ENCODE measurements around the gene DIPK1A.

GRCh38 chr1:92945748-92946270, 15.5 kb downstream of the DIPK1A start:
- TF ChIP-seq, protein P1, sequence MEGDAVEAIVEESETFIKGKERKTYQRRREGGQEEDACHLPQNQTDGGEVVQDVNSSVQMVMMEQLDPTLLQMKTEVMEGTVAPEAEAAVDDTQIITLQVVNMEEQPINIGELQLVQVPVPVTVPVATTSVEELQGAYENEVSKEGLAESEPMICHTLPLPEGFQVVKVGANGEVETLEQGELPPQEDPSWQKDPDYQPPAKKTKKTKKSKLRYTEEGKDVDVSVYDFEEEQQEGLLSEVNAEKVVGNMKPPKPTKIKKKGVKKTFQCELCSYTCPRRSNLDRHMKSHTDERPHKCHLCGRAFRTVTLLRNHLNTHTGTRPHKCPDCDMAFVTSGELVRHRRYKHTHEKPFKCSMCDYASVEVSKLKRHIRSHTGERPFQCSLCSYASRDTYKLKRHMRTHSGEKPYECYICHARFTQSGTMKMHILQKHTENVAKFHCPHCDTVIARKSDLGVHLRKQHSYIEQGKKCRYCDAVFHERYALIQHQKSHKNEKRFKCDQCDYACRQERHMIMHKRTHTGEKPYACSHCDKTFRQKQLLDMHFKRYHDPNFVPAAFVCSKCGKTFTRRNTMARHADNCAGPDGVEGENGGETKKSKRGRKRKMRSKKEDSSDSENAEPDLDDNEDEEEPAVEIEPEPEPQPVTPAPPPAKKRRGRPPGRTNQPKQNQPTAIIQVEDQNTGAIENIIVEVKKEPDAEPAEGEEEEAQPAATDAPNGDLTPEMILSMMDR (IDR thresholded peaks at IDR 0.05) = no peak
- TF ChIP-seq POLR2A (IDR thresholded peaks at IDR 0.05) = no peak
